Heart left ventricle (tissue), 13 donors: Measurements from ENCODE around the gene SGSH.

Source experiments
- CTCF ChIP-seq, 12 donors: fragments of 200-600 bp; sonication (generic) in 4 of 12; IDR thresholded peaks; one replicate each; pipeline versions ENCODE4 v1.5.0 to v1.8.0; 2018 to 2022; ENCODE audit warnings: antibody characterized with exemption in 12 of 12, mild to moderate bottlenecking in 5 of 12
- POLR2A ChIP-seq, 2 donors: fragments of 450-650 bp; IDR thresholded peaks; one replicate each; pipeline ENCODE4 v1.6.1; 2017; ENCODE audit warnings: antibody characterized with exemption in 2 of 2, mild to moderate bottlenecking in 2 of 2, moderate library complexity in 2 of 2
- donor health status: ischemic (EF 13 %, LVEDD 7.1; RV severe dilation, severe dysfunction).
- donor health status: DM: no; HTN: yes; CAD: no.
- donor health status: DM: no; HTN: no; CAD: no.
- donor health status: ischemic (EF 25% LVEDD 6.9; RV normal size, moderate dysfunction).
- donor health status: ischemic (EF 25% LVEDD 5.7; RV mildly dilated, moderate dysfunction).
- donor health status: ischemic (EF 35%, LVEDD 5.7; RV mildly dilated, moderate dysfunction).
- donor health status: nonischemic (EF 11% LVEDD 7.7; RV severe dilation, severe dysfunction).
- donor health status: DM: yes; HTN: yes; CAD: no.
- donor health status: PGD.
- donor health status: ischemic (EF 29% LVEDD 5.4; RV normal size, mild dysfunction).
- donor health status: nonischemic (EF 23%, LVEDD 6.1; RV moderate dilation, normal function).

- no peak for TF ChIP-seq CTCF (IDR thresholded peaks at IDR 0.05)
- TF ChIP-seq POLR2A (IDR thresholded peaks at IDR 0.05) = no peak
Observed at GRCh38 chr17:80217703-80218362, 2.3 kb downstream of the SGSH start.
